ENCODE data around the gene C1QTNF1.
A peak's percentile ranks its signal among the peaks of the same experiment; 100 is the strongest.

Gene C1QTNF1

GRCh38 chr17:79042421-79043190 is 18.6 kb downstream of the C1QTNF1 start:
- TF ChIP-seq GATA3 (IDR thresholded peaks at IDR 0.05; ENCODE audit: low read depth, low read length) (no peak), GATA2 (IDR thresholded peaks at IDR 0.05; ENCODE audit: low read depth, low read length) (no peak)

GRCh38 chr17:79043191-79043930 is 19.4 kb downstream of the C1QTNF1 start:
- TF ChIP-seq GATA2 (IDR thresholded peaks at IDR 0.05; ENCODE audit: low read depth, low read length) (no peak), GATA3 (IDR thresholded peaks at IDR 0.05; ENCODE audit: low read depth, low read length) (no peak)

- TF ChIP-seq GATA2 (IDR thresholded peaks at IDR 0.05; ENCODE audit: low read depth, low read length) (no peak), GATA3 (IDR thresholded peaks at IDR 0.05; ENCODE audit: low read depth, low read length) (no peak)
These were observed 20.0 kb downstream of the C1QTNF1 start for GRCh38 chr17:79043931-79044320.

- TF ChIP-seq GATA2 (IDR thresholded peaks at IDR 0.05; ENCODE audit: low read depth, low read length): no peak
- TF ChIP-seq GATA3 (IDR thresholded peaks at IDR 0.05; ENCODE audit: low read depth, low read length): no peak
These were observed 20.5 kb downstream of the C1QTNF1 start for GRCh38 chr17:79044462-79044861.

- TF ChIP-seq GATA3 (IDR thresholded peaks at IDR 0.05; ENCODE audit: low read depth, low read length): no peak
- no peak for TF ChIP-seq GATA2 (IDR thresholded peaks at IDR 0.05; ENCODE audit: low read depth, low read length)
These were observed 21.2 kb downstream of the C1QTNF1 start for GRCh38 chr17:79045001-79045729.

GRCh38 chr17:79045842-79046196 is 21.9 kb downstream of the C1QTNF1 start:
- no peak for TF ChIP-seq GATA3 (IDR thresholded peaks at IDR 0.05; ENCODE audit: low read depth, low read length)
- TF ChIP-seq GATA2 (IDR thresholded peaks at IDR 0.05; ENCODE audit: low read depth, low read length): no peak

- TF ChIP-seq GATA3 (IDR thresholded peaks at IDR 0.05; ENCODE audit: low read depth, low read length) (no peak), GATA2 (IDR thresholded peaks at IDR 0.05; ENCODE audit: low read depth, low read length) (peak; percentile 5; the same call in 1 of the 2 replicates)
These were observed 22.4 kb downstream of the C1QTNF1 start for GRCh38 chr17:79046197-79046915.

- TF ChIP-seq GATA3 (IDR thresholded peaks at IDR 0.05; ENCODE audit: low read depth, low read length): no peak
- 0 out of 2 replicates have a peak, but pooled peaks have one; percentile 28 for TF ChIP-seq GATA2 (IDR thresholded peaks at IDR 0.05; ENCODE audit: low read depth, low read length)
These were observed 22.9 kb downstream of the C1QTNF1 start for GRCh38 chr17:79046916-79047280.

GRCh38 chr17:79047291-79047920 is 23.4 kb downstream of the C1QTNF1 start:
- no peak for TF ChIP-seq GATA3 (IDR thresholded peaks at IDR 0.05; ENCODE audit: low read depth, low read length)
- no peak for TF ChIP-seq GATA2 (IDR thresholded peaks at IDR 0.05; ENCODE audit: low read depth, low read length)

GRCh38 chr17:79047923-79048825 is 24.2 kb downstream of the C1QTNF1 start:
- TF ChIP-seq GATA3 (IDR thresholded peaks at IDR 0.05; ENCODE audit: low read depth, low read length): no peak
- TF ChIP-seq GATA2 (IDR thresholded peaks at IDR 0.05; ENCODE audit: low read depth, low read length): no peak

- TF ChIP-seq GATA3 (IDR thresholded peaks at IDR 0.05; ENCODE audit: low read depth, low read length): no peak
- TF ChIP-seq GATA2 (IDR thresholded peaks at IDR 0.05; ENCODE audit: low read depth, low read length): no peak
These were observed 25.1 kb downstream of the C1QTNF1 start for GRCh38 chr17:79048826-79049755.
